C4-2B (cell line): Measurements from ENCODE around the gene EID2.

Experiments used
- H3K27ac ChIP-seq: fragments of 450-650 bp; 2 replicates; pipeline ENCODE4 v1.5.1; 2017
- ZFX ChIP-seq: fragments of 450-650 bp; IDR thresholded peaks from 2 replicates; pipeline ENCODE4 v1.6.1; 2017
- TF ChIP-seq, protein P1 (sequence below): fragments of 450-650 bp; conservative IDR thresholded peaks from 2 replicates; pipeline ENCODE4 v1.5.1; 2017; ENCODE audit warnings: mild to moderate bottlenecking

Gene EID2

DNA sequence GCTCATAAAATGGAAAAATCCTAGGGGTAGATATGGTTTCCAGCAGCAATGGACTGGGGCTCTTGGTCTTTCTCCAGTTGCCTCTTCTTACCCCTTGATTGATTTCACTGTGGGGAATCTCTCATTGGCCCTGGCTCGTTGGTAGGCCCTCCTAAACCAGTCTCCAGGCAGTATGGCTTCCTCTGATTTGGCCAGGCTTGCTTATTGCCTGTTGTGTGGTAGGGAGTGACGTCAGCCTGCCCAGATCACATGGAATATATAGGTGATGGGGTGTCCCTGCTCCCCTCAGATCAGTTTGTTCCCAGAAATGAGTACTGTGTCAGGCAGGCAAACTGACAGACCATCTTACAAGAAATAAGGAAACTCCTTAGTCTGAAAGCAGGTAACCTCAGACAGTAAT is 30.7 kb downstream of the EID2 start:
- TF ChIP-seq, protein P1, sequence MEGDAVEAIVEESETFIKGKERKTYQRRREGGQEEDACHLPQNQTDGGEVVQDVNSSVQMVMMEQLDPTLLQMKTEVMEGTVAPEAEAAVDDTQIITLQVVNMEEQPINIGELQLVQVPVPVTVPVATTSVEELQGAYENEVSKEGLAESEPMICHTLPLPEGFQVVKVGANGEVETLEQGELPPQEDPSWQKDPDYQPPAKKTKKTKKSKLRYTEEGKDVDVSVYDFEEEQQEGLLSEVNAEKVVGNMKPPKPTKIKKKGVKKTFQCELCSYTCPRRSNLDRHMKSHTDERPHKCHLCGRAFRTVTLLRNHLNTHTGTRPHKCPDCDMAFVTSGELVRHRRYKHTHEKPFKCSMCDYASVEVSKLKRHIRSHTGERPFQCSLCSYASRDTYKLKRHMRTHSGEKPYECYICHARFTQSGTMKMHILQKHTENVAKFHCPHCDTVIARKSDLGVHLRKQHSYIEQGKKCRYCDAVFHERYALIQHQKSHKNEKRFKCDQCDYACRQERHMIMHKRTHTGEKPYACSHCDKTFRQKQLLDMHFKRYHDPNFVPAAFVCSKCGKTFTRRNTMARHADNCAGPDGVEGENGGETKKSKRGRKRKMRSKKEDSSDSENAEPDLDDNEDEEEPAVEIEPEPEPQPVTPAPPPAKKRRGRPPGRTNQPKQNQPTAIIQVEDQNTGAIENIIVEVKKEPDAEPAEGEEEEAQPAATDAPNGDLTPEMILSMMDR, result no peak
- TF ChIP-seq ZFX, result no peak
- no peak overlapping the region for H3K27ac ChIP-seq

DNA sequence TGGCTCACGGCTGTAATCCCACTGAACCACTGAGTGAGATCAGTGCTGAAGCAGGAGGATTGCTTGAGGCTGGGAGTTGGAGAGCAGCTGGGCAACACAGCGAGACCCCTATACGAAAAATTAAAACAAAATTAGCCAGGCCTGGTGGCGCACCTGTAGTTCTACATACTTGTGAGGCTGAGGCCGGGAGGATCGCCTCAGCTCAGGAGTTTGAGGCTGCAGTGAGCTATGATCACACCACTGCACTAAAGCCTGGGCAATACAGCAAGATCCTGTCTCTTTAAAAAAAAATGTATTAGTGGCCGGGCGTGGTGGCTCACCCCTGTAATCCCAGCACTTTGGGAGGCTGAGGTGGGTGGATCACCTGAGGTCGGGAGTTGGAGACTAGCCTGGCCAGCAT is 31.3 kb downstream of the EID2 start:
- no peak overlapping the region for H3K27ac ChIP-seq
- no peak for TF ChIP-seq ZFX
- TF ChIP-seq, protein P1, result no peak

DNA sequence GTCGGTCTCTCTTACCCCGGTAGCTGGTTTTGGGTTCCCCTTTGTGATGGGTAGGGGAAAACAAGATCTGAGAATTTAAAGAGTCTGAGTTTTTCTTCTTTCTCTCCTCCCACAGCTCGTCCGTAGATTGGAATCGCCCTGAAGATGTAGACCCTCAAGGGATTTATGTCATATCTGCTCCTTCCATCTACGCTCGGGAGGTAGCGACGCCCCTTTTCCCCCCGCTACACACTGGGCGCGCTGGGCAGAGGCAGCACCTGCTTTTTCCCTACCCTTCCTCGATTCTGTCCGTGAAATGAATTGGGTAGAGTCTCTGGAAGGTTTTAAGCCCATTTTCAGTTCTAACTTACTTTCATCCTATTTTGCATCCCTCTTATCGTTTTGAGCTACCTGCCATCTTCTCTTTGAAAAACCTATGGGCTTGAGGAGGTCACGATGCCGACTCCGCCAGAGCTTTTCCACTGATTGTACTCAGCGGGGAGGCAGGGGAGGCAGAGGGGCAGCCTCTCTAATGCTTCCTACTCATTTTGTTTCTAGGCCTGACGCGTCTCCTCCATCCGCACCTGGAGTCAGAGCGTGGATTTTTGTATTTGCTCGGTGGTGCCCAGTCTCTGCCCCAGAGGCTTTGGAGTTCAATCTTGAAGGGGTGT is 32.1 kb downstream of the EID2 start:
- H3K27ac ChIP-seq, result peak overlapping the region; percentile 72
- TF ChIP-seq, protein P1, result no peak
- no peak for TF ChIP-seq ZFX

DNA sequence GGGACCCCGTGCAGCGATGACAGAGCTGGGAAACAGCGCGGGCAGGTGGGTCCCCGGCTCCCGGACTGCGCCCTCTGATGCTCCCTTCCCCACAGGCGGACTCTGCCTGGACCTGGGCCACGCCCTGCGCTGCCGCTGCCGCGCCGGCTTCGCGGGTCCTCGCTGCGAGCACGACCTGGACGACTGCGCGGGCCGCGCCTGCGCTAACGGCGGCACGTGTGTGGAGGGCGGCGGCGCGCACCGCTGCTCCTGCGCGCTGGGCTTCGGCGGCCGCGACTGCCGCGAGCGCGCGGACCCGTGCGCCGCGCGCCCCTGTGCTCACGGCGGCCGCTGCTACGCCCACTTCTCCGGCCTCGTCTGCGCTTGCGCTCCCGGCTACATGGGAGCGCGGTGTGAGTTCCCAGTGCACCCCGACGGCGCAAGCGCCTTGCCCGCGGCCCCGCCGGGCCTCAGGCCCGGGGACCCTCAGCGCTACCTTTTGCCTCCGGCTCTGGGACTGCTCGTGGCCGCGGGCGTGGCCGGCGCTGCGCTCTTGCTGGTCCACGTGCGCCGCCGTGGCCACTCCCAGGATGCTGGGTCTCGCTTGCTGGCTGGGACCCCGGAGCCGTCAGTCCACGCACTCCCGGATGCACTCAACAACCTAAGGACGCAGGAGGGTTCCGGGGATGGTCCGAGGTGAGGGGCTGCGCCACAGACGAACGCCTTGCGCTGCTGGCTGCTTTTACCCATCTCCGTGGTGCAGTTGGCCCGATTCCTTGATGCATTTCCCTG is 32.8 kb downstream of the EID2 start:
- TF ChIP-seq ZFX, result peak; percentile 53; the same call in 1 of the 2 replicates
- TF ChIP-seq, protein P1, result no peak
- peak overlapping the region; percentile 72 for H3K27ac ChIP-seq

DNA sequence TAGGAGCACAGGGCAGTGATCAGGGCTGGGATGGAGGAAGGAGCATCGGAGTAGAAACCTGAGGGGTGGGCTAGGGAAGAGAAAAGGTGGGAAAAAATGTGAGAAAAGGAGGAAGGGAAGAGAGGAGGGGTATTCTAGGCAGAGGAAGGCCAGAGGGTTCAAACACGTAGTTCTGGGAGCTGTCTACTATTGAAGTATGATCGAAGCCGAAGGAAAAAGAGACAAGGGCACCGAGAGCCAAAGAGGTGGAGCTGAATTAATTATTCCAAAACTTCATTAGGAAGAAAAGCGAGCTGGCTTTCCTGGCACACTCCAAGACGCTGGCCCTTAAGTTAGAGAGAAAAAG is 33.4 kb downstream of the EID2 start:
- H3K27ac ChIP-seq, result peak overlapping the region; percentile 72
- TF ChIP-seq ZFX, result no peak
- TF ChIP-seq, protein P1, result no peak

DNA sequence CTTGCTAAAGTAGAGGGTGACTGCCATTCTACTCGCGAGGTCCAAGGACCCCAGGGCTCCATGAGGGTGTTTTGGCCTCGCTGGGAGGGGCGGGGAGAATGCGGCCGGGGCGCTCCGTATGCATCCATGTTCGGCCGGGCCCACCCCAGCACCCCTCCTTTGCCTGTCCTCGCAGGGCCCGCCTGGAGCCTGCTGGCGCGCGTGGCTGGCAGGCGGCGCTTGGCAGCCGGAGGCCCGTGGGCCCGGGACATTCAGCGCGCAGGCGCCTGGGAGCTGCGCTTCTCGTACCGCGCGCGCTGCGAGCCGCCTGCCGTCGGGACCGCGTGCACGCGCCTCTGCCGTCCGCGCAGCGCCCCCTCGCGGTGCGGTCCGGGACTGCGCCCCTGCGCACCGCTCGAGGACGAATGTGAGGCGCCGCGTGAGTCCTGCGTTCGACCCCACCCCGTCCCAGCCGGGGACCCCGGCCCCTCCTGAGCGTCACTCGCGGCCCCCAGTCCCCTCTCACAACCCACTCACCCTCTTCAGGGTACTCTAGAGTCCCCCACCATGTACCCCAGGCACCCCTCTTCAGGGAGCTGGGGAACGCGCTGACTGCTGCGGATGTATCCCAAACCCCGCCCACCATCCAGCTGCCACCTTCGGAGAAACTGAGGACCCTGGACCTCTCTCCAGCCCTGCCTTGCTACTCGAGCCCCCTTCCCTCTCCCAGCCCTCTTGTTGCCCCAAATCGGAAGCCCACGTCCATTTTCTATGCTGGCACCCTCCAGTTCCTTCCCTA is 37.1 kb downstream of the EID2 start:
- TF ChIP-seq, protein P1, result peak; percentile 99
- peak; percentile 40; the same call in 1 of the 2 replicates for TF ChIP-seq ZFX
- peak overlapping the region; percentile 31 for H3K27ac ChIP-seq

DNA sequence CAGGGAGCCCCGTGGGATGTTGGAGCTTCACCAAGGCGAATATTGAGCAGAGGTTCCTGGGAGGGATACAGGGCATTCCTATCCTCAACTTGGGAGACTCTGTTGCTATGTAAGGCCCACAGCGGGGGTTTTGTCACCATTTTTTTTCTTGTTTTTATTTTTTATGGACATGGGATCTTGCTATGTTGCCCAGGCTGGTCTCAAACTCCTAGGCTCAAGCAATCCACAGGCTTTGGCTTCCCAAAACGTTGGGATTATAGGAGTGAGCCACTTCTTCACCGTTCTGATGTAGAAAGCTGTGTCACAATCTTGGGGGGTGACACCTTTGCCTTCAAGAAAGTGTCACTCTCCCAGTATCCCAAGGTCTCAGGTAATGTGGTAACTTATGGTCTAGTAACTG is 38.6 kb downstream of the EID2 start:
- no peak overlapping the region for H3K27ac ChIP-seq
- TF ChIP-seq, protein P1, result no peak
- TF ChIP-seq ZFX, result no peak
